Esophagus (tissue), 2 donors: Measurements from ENCODE around the gene MAN1A1. TPM values are rescaled to one million over a fixed set of nuclear protein-coding genes. Genes with fewer than 3 reads are reported as not detected.
"Not testable (repeated sequence)": the region's sequence is repeated elsewhere in the genome, so short reads cannot be mapped to it uniquely, and the experiment has no call there.

Experiments
- H3K27ac ChIP-seq, 2 donors: one replicate each; pipeline ENCODE4 v1.5.1; 2013; ENCODE audit warnings: low read depth in 2 of 2, mild to moderate bottlenecking in 2 of 2, inconsistent platforms in 1 of 2, low read length in 1 of 2, moderate library complexity in 1 of 2
- H3K27me3 ChIP-seq, 2 donors: one replicate each; pipeline ENCODE4 v1.6.1; 2013; ENCODE audit warnings: low read length in 2 of 2, control low read depth in 1 of 2, mild to moderate bottlenecking in 1 of 2; ENCODE audit not compliant: insufficient read depth in 2 of 2, control insufficient read depth in 1 of 2
- H3K36me3 ChIP-seq, 2 donors: one replicate each; pipeline ENCODE4 v1.6.1; 2013; ENCODE audit warnings: low read length in 1 of 2; ENCODE audit not compliant: control insufficient read depth in 2 of 2, insufficient read depth in 2 of 2
- H3K4me1 ChIP-seq, 2 donors: one replicate each; pipeline ENCODE4 v1.6.1; 2013; ENCODE audit warnings: low read length in 1 of 2; ENCODE audit not compliant: control insufficient read depth in 2 of 2, insufficient read depth in 2 of 2
- H3K4me3 ChIP-seq, 2 donors: one replicate each; pipeline ENCODE4 v1.5.1; 2013; ENCODE audit warnings: low read length in 2 of 2, mild to moderate bottlenecking in 2 of 2, low read depth in 1 of 2, moderate library complexity in 1 of 2
- H3K9me3 ChIP-seq, 2 donors: one replicate each; pipeline ENCODE4 v1.6.1; 2013; ENCODE audit warnings: mild to moderate bottlenecking in 2 of 2, low read depth in 1 of 2, low read length in 1 of 2, moderate library complexity in 1 of 2; ENCODE audit not compliant: control insufficient read depth in 2 of 2, insufficient read depth in 1 of 2
- WGBS, 2 donors: extraction: QIAGEN DNeasy Blood & Tissue Kit; methylation state at CpG; one replicate each; pipeline ENCODE4 v1.1.7; 2013; 5-methylcytosine and 5-hydroxymethylcytosine counted together
- polyA plus RNA-seq, 2 donors: library from polyadenylated mRNA; stranded (reverse); fragments of 200-250 nt; gene quantifications; one replicate each; pipeline ENCODE4 v1.2.3, GENCODE V29; 2013
- donor health status: healthy with polysubstance abuse.
- donor health status: Bipolar disorder and iron deficiency.

The MAN1A1 gene
- polyA plus RNA-seq, 2 donors, result 2.0 to 5.3 TPM

DNA sequence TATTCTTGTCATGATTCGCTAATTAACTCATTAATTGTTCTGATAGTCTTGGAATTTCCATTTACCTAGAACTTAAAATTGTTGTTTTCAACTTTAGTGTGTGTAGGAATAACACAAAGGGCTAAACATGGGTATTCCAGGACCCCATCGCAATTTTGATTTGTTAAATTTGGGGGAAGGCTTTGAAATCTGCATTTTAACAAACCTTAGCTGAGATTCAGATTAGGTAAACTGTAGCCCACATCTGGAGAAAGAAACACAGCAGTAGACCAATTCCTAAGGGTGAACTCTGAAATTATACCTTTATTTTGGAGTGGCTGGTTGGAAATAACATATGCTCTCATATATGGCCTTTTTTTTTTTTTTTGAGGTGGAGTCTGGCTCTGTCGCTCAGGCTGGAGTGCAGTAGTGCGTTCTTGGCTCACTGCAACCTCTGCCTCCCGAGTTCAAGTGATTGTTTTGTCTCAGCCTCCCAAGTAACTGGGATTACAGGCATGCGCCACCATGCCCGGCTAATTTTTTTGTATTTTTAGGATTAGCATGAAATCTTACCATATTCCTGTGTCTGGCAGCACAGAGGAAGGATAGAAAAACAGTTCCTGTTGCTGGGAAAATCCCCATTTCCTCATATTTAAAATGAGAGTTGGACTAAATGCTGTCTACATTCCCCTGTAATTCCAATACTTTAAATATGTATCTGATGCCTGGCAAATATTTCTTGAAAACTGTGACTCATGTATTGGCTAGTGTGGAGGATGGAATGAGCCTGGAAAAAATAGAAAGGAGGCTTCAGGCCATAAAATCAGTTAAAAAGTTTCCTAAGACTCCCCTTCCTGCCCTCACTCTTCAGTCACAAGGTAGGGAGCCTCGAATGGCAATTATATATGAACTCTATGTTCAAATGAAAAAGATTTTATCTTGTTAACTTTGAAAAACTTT lies 174.4 kb downstream of the MAN1A1 start:
- Histone ChIP-seq H3K4me3 (no peak overlapping the region), H3K27me3 (no peaks in the 10 kb centered on the region), H3K36me3 (no peaks in the 10 kb centered on the region), H3K4me1 (no peaks in the 10 kb centered on the region), H3K27ac (no peak overlapping the region), H3K9me3 (no peaks in the 10 kb centered on the region)
- 71 to 75% methylated on average over 8 of the region's 8 CpGs for WGBS, 2 donors

DNA sequence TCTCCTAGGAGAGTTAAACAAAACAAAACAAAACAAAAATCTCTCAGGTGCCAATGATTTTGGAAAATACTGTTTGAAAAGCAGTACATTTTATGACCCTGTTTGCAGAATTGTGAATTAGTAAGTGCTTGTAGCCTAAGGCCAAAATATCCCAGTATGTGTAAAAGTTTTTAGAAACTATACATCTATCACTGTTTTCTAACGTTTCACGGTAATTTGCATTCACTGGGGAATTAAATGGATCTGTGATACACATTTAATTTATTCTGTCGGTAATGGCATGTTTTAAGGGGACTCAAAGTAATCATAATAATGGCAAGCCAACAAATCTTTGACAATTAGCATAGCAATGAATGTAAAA lies 175.5 kb downstream of the MAN1A1 start:
- H3K4me1 ChIP-seq, result no peaks in the 10 kb centered on the region
- H3K36me3 ChIP-seq, result no peaks in the 10 kb centered on the region
- H3K4me3 ChIP-seq, result no peak overlapping the region
- 36 to 53% methylated on average over 3 of the region's 3 CpGs for WGBS, 2 donors
- H3K27me3 ChIP-seq, result no peaks in the 10 kb centered on the region
- H3K9me3 ChIP-seq, result no peaks in the 10 kb centered on the region
- H3K27ac ChIP-seq, result no peak overlapping the region

- whole genome bisulfite sequencing, 2 donors, result 54 to 61% methylated on average over 6 of the region's 6 CpGs
- Histone ChIP-seq H3K9me3 (no peaks in the 10 kb centered on the region), H3K36me3 (no peaks in the 10 kb centered on the region), H3K4me1 (no peaks in the 10 kb centered on the region), H3K27ac (no peak overlapping the region), H3K4me3 (no peak overlapping the region), H3K27me3 (no peaks in the 10 kb centered on the region)
Measured at GRCh38 chr6:119173249-119174084, 176.1 kb downstream of the MAN1A1 start.

DNA sequence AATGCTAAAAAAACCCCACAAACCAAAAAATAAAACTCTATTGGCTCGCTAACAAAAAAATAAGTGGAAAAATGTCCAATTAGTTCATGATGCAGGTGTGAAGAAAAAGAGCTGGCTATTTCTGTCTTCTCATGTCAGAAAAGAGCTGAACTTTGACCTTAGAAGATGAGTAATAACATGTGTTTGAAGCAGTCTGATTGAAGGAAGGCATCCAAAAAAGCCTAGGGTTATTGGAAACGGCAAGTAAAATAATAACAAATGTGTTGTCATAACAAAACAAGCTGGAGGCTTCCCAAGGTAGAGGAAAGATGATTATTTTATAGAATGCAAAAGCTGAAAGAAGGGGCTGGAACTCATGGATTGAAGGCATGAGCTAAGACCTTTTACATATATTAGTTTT lies 176.7 kb downstream of the MAN1A1 start:
- H3K4me1 ChIP-seq, result no peaks in the 10 kb centered on the region
- H3K36me3 ChIP-seq, result no peaks in the 10 kb centered on the region
- H3K9me3 ChIP-seq, result no peaks in the 10 kb centered on the region
- no peak overlapping the region for H3K4me3 ChIP-seq
- H3K27ac ChIP-seq, result no peak overlapping the region
- 34 to 49% methylated on average over 2 of the region's 2 CpGs for WGBS, 2 donors
- no peaks in the 10 kb centered on the region for H3K27me3 ChIP-seq

- H3K4me1 ChIP-seq, result no peaks in the 10 kb centered on the region
- no peaks in the 10 kb centered on the region for H3K36me3 ChIP-seq
- no peak overlapping the region for H3K4me3 ChIP-seq
- no peaks in the 10 kb centered on the region for H3K27me3 ChIP-seq
- H3K27ac ChIP-seq, result no peak overlapping the region
- no peaks in the 10 kb centered on the region for H3K9me3 ChIP-seq
Measured at GRCh38 chr6:119171864-119172588, 177.5 kb downstream of the MAN1A1 start.

DNA sequence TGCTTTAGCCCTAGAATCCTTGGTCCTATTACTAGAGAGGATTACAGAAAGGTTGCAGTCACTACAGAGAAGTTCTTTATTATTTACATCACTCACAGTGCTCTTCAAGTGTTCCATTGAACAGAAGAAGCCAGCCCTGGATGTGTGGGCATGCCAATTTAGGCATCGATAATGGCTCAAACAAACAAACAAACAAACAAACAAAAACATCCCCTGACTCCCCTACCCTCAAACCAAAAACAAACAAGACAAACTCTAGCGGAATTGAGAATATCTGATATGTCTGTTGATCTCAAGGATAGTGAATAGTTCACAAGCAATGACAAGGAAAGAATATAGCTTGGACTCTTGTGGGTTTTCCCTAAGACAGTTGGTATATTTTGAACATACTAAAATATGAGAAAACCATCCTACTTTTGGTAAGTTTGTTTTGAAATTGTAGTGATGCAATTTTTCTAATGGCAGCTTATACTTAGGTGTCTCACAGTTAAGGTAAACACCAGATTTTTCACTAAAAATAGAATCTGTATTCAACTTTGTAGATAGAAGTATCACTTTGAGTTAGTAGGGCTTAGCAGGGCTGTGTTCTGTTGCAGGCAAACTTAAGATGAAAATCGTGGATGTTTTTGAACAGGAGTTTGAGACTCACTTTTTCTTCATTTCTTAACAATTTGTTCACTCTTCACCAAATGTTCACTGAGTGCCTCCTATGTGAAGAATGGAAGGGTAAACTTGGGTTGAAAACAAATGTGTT lies 178.3 kb downstream of the MAN1A1 start:
- no peaks in the 10 kb centered on the region for H3K4me1 ChIP-seq
- H3K9me3 ChIP-seq, result no peaks in the 10 kb centered on the region
- no peaks in the 10 kb centered on the region for H3K27me3 ChIP-seq
- H3K4me3 ChIP-seq, result no peak overlapping the region
- H3K27ac ChIP-seq, result no peak overlapping the region
- 61 to 62% methylated on average over 3 of the region's 3 CpGs for WGBS, 2 donors
- no peaks in the 10 kb centered on the region for H3K36me3 ChIP-seq

DNA sequence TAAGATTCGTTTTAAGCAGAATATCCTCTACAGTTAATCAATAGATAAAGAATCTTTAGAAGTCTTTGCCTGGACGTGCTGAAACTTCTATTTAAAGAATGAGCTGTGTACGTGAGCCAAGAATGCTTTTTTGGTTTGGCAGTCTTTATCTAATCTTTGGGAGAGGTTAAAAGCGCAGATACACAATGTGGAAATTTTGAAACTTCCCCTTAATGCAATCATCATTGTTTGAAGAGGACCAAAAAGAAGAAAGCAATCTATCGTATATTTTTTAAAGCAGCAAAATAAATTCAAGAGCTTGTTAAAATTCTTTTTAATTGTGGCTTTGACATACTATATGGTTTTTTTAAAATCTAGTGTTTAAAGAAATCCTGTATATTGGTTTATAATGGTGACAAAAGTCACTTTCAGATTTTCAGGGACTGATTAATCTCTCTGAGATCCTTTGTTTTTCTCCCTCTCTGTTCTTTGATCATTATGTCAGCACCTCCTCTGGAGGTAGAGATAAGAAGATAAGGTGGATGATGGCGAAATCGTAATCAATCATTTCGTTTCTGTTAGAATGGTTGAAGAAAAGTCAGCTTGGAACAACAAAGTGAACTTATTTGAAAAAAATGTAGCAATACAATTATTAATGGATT lies 179.0 kb downstream of the MAN1A1 start:
- Histone ChIP-seq H3K4me3 (no peak overlapping the region), H3K27me3 (no peaks in the 10 kb centered on the region), H3K9me3 (no peaks in the 10 kb centered on the region), H3K36me3 (no peaks in the 10 kb centered on the region), H3K27ac (no peak overlapping the region), H3K4me1 (no peaks in the 10 kb centered on the region)
- 30 to 38% methylated on average over 8 of the region's 8 CpGs for WGBS, 2 donors

DNA sequence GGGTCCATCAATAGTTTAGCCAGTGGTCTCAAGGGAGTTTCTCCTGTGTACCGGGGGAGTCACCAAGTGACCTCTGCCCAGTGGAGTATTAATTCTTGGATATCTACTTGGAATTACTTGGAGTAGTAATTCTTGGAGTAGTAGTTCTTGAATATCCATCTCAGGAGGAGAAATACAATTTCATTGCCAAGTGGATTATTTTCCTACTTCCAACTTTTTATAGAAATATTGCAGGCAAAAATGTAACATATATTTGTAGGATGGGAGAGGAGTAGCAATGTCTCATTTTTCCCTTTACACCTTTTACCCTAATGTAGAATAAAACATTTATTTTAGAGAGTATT lies 179.5 kb downstream of the MAN1A1 start:
- no peaks in the 10 kb centered on the region for H3K9me3 ChIP-seq
- no peak overlapping the region for H3K4me3 ChIP-seq
- no peak overlapping the region for H3K27ac ChIP-seq
- 29 to 57% methylated on average over 1 of the region's 1 CpG for WGBS, 2 donors
- H3K27me3 ChIP-seq, result no peaks in the 10 kb centered on the region
- H3K36me3 ChIP-seq, result no peaks in the 10 kb centered on the region
- no peaks in the 10 kb centered on the region for H3K4me1 ChIP-seq

DNA sequence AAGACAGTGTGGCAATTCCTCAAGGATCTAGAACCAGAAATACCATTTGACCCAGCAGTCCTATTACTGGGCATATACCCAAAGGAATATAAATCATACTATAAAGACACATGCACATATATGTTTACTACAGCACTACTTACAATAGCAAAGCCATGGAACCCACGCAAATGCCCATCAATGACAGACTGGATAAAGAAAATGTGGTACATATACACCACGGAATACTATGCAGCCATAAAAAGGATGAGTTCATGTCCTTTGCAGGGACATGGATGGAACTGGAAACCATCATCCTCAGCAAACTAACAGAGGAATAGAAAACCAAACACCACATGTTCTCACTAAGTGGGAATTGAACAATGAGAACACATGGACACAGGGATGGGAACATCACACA lies 180.2 kb downstream of the MAN1A1 start:
- H3K4me1 ChIP-seq, H3K9me3 ChIP-seq, H3K27me3 ChIP-seq, H3K27ac ChIP-seq, H3K36me3 ChIP-seq, H3K4me3 ChIP-seq: not testable (repeated sequence)
- WGBS, 2 donors, result 97 to 98% methylated on average over 2 of the region's 2 CpGs
